Renal pelvis (tissue), 4 donors: Measurements from ENCODE around the gene SIPA1. TPM values are rescaled to one million over a fixed set of nuclear protein-coding genes. Genes with fewer than 3 reads are reported as not detected.
"Not testable (repeated sequence)": the region's sequence is repeated elsewhere in the genome, so short reads cannot be mapped to it uniquely, and the experiment has no call there.

Source experiments
- DNase-seq: peaks from one replicate; pipeline ENCODE4 v3.0.0-alpha.2; 2013
- polyA plus RNA-seq, 3 donors: library from polyadenylated mRNA; unstranded; fragments of 120-200 nt; gene quantifications; one replicate each; pipeline ENCODE4 v1.2.1, GENCODE V29; 2013; ENCODE audit not compliant: insufficient read length in 3 of 3

The SIPA1 gene
- polyA plus RNA-seq, 3 donors = 24.1 to 34.5 (median 34.3) TPM

DNA sequence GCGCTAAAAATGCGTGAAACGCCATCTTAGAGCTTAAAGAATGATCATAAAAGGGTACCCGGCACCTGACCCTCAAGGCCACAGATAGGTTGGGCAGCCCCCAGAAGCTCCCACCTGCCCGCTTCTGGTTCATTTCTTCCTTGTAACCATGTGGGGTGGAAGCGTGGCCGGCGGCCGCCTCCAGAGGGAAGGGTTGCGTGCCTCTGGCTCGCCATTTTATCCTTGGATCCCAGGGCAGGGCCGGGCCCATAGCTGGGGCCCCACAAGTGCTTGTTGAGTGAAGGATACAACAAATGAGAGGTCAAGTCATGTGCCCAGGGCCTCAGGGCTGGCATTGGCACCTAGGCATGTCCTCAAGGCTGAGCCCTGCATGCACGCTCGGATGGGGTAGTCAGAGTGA is 16.4 kb upstream of the SIPA1 start:
- no peak for DNase-seq

DNA sequence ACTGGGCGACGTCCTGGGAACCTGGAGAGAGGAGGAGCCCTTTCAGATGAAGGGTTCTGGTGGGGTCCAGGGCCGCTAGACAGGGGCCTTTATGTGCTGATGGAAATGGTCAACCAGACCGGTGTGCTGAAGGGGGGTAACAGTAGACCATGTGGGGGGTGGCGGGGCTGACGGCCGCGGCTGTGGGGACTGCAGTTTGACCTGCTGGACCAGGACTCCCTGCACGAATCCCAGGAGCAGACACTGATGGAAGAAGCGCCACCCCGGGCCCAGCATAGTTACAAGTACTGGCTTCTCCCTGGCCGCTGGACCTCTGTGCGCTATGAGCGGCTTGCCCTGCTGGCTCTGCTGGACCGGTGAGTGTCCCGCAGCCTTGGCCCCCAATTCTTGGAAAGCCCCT is 15.9 kb upstream of the SIPA1 start:
- no peak for DNase-seq

DNA sequence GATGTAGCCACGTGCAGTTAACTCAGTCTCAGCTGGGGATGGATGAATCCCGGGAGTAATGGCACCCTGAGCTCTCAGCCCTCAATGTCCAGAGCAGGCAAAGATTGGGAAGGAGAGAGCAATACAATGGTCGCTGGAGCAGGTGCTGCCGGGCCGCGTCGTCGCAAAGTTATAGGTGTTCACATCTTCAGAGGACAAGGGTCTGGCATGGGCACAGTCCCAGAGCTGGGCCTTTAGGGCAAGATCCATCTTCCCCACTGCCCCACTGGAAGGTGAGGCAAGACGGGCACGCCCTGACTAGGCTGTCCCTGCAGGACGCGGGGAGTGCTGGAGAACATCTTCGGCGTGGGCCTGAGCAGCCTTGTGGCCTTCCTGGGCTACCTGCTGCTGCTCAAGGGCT is 14.7 kb upstream of the SIPA1 start:
- DNase-seq = no peak

DNA sequence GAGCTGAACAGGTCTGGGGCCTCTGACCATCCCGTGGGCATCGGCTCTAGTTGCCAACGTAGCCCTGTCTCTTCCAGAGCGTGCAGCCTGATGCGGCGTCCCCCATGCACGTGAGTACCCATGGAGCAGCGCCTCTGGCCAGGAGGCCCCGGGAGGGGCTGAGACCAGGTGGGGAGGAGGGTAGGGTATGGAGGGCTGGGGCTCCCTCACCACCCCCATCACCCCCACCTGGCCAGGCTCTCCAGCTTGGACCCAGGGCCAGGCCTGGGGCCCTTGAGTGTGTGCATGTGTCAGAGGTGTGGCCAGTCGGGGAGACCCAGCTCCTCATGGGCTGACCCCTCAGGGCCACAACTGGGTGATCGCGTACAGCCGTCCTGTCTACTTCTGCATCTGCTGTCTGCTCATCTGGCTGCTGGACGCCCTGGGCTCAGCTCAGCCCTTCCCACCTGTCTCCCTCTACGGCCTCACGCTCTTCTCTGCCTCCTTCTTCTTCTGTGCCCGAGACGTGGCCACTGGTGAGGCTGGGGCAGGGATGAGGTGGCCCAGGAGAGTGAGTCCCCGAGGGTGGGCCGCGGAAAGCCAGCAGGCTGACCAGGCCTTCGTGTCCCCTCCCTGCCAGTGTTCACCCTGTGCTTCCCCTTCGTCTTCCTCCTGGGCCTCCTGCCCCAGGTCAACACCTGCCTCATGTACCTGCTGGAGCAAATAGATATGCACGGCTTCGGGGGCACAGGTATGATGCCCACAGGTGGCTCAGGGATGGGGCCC is 13.9 kb upstream of the SIPA1 start:
- DNase-seq = no peak

DNA sequence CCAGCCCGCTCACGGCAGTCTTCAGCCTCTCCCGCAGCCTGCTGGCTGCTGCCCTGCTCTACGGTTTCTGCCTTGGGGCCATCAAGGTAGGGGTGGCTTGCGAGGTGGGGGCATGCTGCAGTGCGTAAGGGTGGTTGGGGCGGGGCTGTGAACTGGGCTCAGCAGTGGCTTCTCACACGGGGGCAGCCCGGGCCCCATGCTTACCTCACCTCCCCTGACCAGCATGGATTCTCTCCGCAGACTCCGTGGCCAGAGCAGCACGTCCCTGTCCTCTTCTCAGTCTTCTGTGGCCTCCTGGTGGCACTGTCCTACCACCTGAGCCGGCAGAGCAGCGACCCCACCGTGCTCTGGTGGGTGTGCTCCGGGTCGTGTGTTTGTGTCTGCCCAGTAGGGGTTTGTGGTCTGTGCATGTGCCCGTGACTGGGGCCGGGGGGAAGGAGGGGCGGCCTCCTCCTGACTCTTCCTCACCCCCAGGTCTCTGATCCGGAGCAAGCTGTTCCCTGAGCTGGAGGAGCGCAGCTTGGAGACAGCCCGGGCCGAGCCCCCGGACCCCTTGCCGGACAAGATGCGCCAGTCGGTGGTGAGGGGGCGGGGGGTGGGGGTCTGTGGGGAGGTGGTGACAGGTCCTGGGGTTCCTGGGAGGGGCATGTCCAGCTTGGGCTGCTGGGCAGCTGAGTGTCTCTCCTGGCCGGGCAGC is 12.8 kb upstream of the SIPA1 start:
- DNase-seq = no peak

DNA sequence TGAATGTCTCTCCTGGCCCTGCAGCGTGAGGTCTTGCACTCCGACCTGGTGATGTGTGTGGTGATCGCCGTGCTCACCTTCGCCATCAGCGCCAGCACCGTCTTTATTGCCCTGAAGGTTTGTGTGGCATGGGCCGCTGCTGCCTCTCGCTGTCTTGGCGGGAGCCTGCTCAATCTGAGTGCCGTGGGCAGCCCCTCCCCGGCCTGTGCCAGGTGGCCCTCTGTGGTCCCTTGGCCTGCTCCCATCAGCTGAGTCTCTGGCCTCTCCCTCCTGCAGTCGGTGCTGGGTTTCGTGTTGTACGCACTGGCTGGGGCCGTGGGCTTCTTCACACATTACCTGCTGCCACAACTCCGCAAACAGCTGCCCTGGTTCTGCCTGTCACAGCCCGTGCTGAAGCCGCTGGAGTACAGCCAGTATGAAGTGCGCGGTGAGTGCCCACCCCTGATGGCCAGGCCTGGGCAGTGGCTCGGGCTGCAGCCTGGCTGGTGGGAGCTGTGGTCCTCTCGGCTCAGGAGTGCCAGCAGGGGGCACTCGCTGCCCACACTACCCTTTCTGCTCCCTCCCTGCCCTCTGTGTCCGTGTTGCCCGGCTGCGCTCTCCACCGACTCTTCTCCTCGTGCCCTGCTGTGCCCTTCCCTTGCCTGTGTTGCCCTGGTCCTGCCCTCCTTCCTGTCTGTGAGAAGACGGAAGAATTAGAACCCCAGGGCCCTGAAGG is 12.1 kb upstream of the SIPA1 start:
- no peak for DNase-seq

DNA sequence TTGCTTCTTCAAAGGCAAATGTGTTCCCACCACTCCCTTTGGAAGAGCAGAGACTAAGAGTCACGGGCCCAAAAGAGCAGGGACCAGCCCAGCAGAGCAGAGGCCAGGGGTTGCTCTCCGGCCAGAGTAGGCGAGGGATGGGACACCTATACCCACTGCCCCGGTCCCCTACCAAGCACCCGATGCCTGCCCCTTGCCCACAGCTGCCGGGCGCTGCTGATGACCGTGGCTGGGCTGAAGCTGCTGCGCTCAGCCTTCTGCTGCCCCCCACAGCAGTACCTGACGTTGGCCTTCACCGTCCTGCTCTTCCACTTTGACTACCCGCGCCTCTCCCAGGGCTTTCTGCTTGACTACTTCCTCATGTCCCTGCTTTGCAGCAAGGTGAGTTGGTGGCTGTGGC is 10.7 kb upstream of the SIPA1 start:
- no peak for DNase-seq

DNA sequence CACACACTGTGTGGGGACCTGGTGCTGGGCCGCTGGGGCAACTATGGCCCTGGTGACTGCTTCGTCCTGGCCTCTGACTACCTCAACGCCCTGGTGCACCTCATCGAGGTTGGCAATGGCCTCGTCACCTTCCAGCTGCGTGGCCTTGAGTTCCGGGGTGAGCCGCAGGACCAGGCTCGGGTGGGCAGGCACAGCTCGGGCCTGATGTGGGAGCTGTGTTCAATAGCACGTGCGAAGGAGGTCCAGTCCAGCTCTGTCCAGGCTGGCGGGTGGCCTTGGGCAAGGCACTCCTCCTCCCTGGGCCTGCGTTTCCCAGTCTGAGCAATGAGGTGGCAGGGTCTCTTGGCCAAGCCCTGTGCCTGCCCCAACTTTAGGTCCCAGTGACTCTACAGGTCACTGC is 8.3 kb upstream of the SIPA1 start:
- DNase-seq = no peak

DNA sequence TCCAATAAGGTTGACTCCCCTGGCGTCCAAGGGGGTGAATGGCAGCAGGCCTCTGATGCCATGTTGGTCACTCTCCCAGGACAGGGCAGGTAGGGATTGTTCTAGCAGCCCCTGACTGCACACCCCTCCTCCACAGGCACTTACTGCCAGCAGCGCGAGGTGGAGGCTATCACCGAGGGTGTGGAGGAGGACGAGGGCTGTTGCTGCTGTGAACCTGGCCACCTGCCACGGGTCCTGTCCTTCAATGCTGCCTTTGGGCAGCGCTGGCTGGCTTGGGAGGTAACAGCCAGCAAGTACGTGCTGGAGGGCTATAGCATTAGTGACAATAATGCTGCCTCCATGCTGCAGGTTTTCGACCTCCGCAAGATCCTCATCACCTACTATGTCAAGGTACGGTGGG is 7.7 kb upstream of the SIPA1 start:
- DNase-seq = no peak

DNA sequence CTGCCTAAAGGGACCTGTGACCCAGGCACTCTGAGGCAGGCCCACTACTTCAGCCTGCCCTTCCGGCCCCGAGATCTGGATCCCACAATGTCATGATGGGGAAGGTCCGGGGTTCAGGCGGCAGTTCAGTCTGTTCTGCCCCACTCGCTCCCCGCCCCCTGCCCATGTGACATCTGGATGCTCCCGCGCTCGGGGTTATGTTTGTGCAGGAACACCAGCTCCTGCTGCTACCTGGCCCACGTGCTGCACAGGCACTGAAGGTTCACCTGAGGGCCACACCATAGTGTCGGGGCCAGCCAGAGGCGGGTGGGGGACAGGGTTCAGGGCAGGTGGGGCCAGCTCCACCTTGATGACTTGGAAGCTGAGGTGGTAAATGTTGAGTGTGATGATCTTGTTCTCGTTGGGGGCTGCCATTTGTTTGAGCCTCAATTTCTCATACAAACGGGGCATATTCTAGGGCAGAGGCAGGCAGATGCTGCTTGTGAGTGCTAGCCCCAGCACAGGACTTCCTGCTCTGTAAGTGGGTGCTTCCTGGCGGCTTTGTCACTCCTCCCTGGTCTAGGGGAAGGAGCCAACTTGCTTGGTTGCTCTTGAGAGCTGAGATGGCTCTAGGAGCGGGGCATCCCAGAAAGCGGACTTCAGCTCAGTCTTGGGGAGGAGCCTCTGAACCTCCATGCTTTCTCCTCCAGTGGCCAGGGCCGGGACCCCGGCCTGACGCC is 4.4 kb upstream of the SIPA1 start:
- no peak for DNase-seq

DNA sequence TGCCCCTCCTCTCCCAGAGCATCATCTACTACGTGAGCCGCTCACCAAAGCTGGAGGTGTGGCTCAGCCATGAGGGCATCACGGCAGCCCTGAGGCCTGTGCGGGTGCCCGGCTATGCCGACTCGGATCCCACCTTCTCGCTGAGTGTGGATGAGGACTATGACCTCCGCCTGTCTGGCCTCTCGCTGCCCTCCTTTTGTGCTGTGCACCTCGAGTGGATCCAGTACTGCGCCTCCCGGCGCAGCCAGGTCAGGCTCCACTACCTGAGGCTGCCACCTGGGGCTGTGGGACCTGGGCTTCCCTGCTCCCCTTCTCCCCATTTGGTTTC is 3.8 kb upstream of the SIPA1 start:
- no peak for DNase-seq

DNA sequence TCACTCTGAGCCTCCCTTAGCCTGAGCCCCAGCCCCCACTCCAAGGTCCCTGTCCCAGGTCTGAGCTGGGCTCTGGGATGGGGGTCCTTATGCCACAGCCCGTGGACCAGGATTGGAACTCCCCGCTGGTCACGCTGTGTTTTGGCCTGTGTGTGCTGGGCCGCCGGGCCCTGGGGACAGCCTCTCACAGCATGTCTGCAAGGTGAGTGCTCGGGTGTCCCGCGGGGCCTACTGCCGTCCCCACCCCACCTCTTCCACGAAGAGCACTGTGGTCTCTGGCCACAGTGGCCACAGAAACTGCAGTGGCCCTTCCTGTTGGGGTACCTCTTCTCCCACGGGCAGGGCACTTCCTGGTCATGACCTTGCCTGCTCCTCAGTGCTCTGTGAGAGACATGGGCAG is 3.5 kb upstream of the SIPA1 start:
- no peak for DNase-seq

DNA sequence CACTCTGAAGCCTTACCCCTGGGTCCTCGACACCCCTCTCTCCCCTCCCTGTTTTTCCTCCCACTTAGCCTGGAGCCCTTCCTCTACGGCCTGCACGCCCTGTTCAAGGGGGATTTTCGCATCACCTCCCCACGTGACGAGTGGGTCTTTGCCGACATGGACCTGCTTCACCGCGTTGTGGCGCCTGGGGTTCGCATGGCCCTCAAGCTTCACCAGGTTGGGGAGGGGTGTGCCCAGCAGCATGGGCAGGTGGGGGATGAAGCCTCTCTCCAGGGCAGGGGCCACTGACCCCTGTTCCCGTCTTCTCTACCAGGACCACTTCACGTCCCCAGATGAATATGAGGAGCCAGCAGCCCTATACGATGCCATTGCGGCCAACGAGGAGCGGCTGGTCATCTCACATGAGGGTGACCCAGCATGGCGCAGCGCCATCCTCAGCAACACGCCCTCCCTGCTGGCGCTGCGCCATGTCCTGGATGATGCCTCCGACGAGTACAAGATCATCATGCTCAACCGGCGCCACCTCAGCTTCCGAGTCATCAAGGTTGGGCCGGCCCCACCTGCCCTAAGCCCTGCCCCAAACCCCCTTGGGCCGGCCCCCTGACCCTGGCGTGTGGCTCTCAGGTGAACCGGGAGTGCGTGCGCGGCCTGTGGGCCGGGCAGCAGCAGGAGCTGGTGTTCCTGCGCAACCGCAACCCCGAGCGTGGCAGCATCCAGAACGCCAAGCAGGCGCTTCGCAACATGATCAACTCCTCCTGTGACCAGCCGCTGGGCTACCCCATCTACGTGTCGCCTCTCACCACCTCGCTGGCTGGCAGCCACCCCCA is 2.8 kb upstream of the SIPA1 start:
- DNase-seq = no peak

DNA sequence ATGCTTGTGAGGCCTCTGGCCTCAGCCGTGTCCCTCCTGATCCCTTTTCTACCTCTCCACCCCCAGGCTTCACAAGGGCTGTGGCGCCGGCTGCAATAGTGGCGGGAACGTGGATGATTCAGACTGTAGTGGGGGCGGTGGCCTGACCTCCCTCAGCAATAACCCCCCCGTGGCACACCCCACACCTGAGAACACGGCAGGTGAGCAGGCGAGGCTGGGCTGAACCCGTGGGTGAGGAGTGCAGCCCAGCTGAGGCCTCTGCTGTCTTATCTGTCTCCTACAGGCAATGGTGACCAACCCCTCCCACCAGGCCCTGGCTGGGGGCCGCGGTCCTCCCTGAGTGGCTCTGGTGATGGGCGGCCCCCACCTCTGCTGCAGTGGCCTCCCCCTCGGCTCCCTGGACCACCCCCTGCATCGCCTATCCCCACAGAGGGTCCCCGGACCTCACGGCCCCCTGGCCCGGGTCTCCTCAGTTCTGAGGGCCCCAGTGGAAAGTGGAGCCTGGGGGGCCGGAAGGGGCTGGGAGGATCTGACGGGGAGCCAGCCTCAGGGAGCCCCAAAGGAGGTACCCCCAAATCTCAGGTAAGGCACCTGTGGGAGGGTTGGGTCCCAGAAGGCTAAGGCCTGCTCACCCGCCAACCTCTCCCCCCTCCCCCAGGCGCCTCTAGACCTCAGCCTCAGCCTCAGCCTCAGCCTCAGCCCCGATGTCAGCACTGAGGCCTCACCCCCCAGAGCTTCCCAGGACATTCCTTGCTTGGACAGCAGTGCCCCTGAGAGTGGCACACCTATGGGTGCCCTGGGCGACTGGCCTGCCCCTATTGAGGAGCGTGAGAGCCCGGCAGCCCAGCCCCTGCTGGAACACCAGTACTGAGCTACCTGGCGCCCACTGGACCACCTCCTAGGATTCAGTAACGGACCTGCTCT is 1.5 kb upstream of the SIPA1 start:
- no peak for DNase-seq

DNA sequence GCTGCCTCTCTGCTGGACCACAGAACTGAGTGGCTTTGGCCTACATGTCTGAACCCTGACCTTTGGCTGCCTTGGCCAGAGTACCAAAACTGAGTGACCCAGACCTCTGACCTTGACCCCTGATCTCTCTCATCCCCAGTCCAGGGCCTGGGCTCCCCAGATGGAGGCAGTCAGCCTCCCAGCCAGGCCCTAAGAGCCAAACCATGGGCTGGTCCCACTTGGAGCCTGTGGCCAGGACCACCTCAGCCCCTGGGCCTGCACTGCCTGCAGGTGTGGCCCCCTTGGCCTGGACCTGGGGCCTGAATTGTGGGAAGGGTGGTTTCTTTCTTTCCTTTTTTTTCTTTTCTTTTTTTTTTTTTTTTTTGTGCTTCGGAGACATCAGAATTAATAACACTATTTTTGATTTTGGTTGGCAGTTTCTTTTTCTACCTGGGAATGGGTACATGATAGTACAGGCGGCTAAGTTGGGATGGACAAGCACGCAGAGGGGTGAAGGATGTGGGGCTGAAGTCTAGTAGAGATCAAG is 806 bp upstream of the SIPA1 start:
- DNase-seq = no peak

DNA sequence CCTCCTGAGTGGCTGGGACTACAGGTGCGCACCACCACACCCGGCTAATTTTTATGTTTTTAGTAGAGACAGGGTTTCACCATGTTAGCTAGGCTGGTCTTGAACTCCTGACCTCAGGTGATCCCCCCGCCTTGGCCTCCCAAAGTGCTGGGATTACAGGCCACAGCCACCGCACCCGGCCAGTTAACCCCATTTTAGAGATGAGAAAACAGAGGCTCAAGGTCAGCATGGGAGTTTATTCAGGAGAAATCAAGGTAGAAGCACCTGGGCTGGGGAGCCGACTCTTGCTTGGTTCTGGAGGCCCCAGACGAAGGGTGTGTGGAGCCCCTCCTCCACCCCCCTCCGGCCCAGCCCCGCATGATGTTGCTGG is 1.3 kb downstream of the SIPA1 start:
- DNase-seq = not testable (repeated sequence)

DNA sequence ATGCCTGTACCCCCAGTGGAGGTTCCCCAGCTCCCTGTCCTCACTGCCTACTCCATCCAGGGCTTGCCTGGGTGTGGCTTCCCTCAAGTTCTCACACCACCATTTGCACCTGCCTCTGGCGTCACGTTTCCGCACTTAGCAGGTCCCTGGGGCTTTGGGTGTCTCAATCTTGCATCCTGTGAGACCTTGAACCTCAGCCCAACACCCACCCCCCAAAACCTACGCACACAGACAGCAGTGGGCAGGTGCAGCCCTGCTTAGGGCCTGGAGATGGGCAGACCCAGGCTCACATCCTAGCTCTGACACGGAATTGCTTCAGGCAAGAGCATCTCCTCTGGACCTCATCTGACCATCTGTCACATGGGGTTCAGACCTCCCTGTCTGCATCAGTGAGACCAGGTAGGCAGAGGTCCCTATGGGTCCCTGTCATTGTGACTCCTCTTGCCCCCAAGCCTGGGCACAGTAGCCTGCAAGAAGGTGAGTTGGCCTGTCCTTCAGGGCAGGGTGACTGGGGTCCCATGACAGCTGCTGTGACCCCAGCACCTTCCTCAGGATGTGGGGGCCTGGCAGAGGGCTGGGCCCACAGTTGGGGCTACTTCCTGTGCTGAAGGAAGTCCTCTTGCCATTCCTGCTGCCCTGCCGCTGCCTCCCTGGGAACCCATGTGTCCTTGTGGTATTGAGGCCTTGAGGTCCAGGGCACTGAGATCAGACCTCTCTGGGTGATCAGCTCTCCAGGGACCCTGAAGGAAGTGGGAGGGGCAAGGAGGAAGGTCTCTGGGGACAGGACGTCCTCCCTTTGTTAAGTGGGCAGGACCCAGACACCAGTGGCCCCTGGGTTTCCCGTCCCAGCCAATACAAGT is 2.0 kb downstream of the SIPA1 start:
- no peak for DNase-seq

DNA sequence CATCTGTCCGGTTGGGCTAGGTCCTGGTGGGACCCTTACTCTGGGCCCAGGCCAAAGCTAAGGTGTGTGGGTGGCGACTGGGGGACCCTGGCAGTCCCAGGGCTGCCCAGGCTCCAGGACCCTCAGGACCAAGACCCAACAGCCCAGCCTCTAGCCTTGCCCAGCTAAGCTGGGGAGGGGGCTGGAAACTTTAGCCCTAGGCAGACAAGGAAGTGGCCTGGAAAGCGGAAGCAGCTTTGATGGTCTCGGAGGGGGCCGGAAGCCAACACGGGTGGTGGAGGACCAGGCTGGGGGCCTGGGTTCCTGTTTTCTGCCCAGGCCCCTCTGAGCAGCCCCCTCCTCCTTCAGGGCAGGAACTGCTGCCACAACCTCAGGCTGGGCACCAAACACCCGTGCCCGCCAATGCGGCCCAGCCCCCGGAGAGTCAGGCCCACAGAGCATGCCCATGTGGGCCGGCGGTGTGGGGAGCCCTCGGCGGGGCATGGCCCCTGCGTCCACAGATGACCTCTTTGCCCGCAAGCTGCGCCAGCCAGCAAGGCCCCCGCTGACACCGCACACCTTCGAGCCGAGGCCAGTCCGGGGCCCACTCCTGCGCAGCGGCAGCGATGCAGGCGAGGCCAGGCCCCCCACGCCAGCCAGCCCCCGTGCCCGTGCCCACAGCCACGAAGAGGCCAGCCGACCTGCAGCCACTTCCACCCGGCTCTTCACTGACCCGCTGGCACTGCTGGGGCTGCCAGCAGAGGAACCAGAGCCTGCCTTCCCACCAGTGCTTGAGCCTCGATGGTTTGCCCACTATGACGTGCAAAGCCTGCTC is 2.8 kb downstream of the SIPA1 start:
- DNase-seq = no peak
